Prostate gland (tissue), 2 donors: Measurements from ENCODE around the gene MTSS2. TPM values are rescaled to one million over a fixed set of nuclear protein-coding genes. Genes with fewer than 3 reads are reported as not detected.
"Not testable (repeated sequence)": the region's sequence is repeated elsewhere in the genome, so short reads cannot be mapped to it uniquely, and the experiment has no call there.

Source experiments
- DNase-seq: peaks from one replicate; pipeline ENCODE4 v3.0.0-alpha.2; 2019; ENCODE audit warnings: low spot score
- H3K27ac ChIP-seq, 2 donors: fragments of 200-600 bp; sonication (generic); 2 replicates each; pipeline ENCODE4 v1.5.1; 2017 to 2019
- H3K27me3 ChIP-seq: fragments of 200-600 bp; sonication (generic); replicated peaks from 2 replicates; pipeline ENCODE4 v1.5.1; 2019; ENCODE audit not compliant: insufficient read depth
- H3K36me3 ChIP-seq, 2 donors: fragments of 200-600 bp; sonication (generic); 1 replicate in 1 of 2; 2 replicates in 1 of 2; pipeline versions ENCODE4 v1.5.1 to v1.8.1; 2017 to 2019
- H3K4me1 ChIP-seq: fragments of 200-600 bp; sonication (generic); replicated peaks from 2 replicates; pipeline ENCODE4 v1.5.1; 2019
- H3K4me3 ChIP-seq, 2 donors: fragments of 200-600 bp; sonication (generic); 2 replicates each; pipeline ENCODE4 v1.5.1; 2017 to 2019
- H3K9me3 ChIP-seq: fragments of 200-600 bp; sonication (generic); 2 replicates; pipeline ENCODE4 v1.5.1; 2017
- POLR2A ChIP-seq: fragments of 450-650 bp; IDR thresholded peaks from one replicate; pipeline ENCODE4 v1.6.1; 2016; ENCODE audit warnings: antibody characterized with exemption, mild to moderate bottlenecking
- POLR2AphosphoS5 ChIP-seq: sonication (generic); formaldehyde crosslinking; IDR thresholded peaks from one replicate; pipeline ENCODE4 v1.6.1; 2017; ENCODE audit warnings: antibody characterized with exemption
- WGBS: methylation state at CpG from one replicate; pipeline ENCODE4 v1.1.5; 2018; 5-methylcytosine and 5-hydroxymethylcytosine counted together
- intact Hi-C: fragments of 100-400 bp; cut with DNase I; formaldehyde crosslinking; loops from one replicate; pipeline ENCODE4 v1.14.2; 2022
- total RNA-seq, 2 donors: library from RNA; depleted of rRNA; stranded (reverse); fragments of >200 nt; gene quantifications; one replicate each; pipeline ENCODE4 v1.1.0, GENCODE V29; 2016
- TF ChIP-seq, protein P1 (sequence below), 4 experiments: fragments of 200-600 bp in 2 of 4; fragments of 450-650 bp in 2 of 4; sonication (generic) in 2 of 4; IDR thresholded peaks; 1 replicate in 3 of 4; 2 replicates in 1 of 4; pipeline ENCODE4 v1.5.1; 2016 to 2019; ENCODE audit warnings: antibody characterized with exemption in 4 of 4, mild to moderate bottlenecking in 2 of 4, moderate library complexity in 2 of 4

The MTSS2 gene
- total RNA-seq, 2 donors from 2014 or later = 42.4 to 92.4 TPM

DNA sequence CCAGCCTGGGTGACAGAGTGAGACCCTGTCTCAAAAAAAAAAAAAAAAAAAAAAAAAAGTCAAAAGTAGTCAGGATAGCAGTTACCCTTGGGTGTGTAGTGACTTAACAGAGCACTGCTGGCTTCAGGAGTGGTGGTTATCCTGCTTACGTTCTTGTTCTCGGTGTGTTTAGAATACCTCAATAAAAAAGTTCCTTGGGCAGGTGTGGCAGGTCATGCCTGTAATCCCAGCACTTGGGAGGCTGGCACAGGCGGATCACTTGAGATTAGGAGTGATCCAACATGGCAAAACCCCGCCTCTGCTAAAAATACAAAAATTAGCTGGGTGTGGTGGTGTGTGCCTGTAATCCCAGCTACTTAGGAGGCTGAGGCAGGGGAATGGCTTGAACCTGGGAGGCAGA lies 14.9 kb downstream of the MTSS2 start:
- H3K4me1 ChIP-seq, DNase-seq, H3K4me3 ChIP-seq, H3K27me3 ChIP-seq, intact Hi-C loops, H3K27ac ChIP-seq, H3K9me3 ChIP-seq: not testable (repeated sequence)
- TF ChIP-seq POLR2AphosphoS5 = peak; percentile 34
- WGBS = 64% methylated on average over 4 of the region's 4 CpGs
- peaks cover under 1 to 16% of the 10 kb centered on the region in 2 donors for H3K36me3 ChIP-seq

DNA sequence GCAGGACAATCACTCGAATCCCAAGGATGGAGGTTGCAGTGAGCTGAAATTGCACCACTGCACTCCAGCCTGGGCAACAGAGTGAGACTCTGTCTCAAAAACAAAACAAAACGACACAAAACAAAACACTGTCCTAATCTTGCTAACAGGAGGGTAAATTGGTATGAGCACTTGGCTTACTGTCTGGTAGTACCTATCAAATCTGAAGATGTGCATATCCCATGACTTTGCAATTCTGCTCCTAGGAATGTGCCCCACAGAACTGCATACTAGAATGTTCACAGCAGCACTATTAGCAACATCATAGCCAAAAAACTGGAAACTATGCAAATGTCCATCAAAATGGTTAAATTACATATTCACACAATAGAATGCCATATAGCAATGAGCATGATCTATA lies 15.7 kb downstream of the MTSS2 start:
- Histone ChIP-seq H3K4me1 (no peaks in the 10 kb centered on the region), H3K27ac (no peak overlapping the region), H3K27me3 (no peaks in the 10 kb centered on the region), H3K9me3 (no peaks in the 10 kb centered on the region), H3K4me3 (no peak overlapping the region), H3K36me3 (peaks cover 8 to 21% of the 10 kb centered on the region in 2 donors)
- no peak for DNase-seq
- TF ChIP-seq POLR2AphosphoS5 = no peak
- 93% methylated on average over 2 of the region's 2 CpGs for WGBS
- intact Hi-C loops = no loop called here

DNA sequence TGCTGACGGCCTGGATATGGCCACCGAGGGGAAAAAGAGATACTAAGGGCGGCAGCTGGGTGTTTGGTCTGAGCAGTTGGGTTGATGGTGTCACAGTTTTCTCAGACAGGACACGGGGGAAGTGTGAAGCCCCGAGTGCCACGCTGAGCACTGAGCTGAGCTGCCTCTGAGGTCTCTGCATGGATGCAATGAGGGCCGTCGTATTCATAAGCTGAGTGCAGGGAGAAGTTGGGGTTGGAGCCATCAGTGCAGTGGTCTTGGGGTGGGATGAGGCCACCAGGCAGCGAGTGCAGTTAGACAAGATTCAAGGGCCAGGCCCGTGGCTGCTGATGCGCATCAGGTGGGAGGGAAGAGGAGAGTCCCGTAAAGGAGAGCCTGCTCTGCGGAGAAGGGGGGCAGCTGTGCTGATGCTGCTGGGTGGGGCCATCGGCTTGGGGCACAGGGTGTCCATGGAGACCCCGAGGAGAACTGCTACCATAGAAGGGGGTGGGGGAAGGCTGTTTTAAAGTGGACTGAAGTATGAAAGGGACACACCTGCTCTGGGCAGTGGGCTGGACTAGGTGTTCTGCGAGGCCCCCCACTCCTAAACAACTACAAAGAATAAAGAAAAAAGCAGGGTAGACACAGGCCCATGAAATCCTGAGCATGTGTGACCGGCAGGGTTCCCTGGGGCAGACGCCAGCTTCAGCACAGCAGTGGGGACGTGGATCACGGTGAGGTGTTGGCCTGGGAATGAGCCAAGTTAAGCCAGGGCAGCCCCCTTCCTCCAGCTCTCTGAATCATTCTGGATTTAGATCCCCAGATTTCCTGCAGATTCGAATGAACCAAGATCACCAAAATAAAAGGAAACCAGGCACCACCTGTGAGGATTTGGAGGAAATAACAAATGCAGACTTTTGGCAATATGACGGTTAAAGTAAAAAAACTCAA lies 19.8 kb downstream of the MTSS2 start:
- TF ChIP-seq POLR2A (no peak), POLR2AphosphoS5 (no peak)
- TF ChIP-seq, protein P1, sequence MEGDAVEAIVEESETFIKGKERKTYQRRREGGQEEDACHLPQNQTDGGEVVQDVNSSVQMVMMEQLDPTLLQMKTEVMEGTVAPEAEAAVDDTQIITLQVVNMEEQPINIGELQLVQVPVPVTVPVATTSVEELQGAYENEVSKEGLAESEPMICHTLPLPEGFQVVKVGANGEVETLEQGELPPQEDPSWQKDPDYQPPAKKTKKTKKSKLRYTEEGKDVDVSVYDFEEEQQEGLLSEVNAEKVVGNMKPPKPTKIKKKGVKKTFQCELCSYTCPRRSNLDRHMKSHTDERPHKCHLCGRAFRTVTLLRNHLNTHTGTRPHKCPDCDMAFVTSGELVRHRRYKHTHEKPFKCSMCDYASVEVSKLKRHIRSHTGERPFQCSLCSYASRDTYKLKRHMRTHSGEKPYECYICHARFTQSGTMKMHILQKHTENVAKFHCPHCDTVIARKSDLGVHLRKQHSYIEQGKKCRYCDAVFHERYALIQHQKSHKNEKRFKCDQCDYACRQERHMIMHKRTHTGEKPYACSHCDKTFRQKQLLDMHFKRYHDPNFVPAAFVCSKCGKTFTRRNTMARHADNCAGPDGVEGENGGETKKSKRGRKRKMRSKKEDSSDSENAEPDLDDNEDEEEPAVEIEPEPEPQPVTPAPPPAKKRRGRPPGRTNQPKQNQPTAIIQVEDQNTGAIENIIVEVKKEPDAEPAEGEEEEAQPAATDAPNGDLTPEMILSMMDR (IDR thresholded peaks at IDR 0.05) = no peak
- no peaks in the 10 kb centered on the region for H3K27me3 ChIP-seq
- H3K27ac ChIP-seq = no peak overlapping the region
- no peak overlapping the region for H3K4me3 ChIP-seq
- peaks cover 25 to 27% of the 10 kb centered on the region in 2 donors for H3K36me3 ChIP-seq
- 84% methylated on average over 22 of the region's 22 CpGs for WGBS
- H3K9me3 ChIP-seq = no peaks in the 10 kb centered on the region
- no peak for DNase-seq
- H3K4me1 ChIP-seq = no peaks in the 10 kb centered on the region
- intact Hi-C loops = no loop called here

DNA sequence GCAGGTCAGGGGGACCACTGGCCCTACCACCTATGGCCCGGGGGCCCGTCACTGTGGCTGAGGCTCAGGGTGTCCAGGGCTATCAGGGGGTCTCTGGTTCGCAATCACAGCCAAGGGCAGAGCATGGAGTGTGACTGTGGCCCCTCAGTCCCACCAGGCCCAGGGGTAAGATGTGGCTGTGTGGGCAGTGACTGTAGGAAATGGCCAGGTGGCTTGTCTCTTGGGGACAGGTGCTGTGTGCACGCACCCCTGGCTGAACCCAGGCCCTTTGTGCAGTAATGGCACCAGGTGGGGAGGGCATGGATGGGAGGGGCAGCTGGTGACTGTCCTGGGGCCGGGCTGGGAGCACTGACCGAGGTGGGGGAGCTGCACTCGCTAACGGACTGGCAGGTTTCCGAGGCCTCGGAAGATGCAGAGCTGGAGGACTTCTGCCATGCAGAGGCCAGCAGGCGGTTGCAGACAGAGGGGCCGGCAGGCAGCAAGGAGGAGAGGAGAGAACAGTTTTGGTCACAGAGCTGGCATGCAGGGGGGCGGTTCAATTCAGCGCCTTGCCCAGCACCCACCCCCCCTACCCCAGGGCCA lies 20.6 kb downstream of the MTSS2 start:
- intact Hi-C loops = no loop called here
- H3K27me3 ChIP-seq = no peaks in the 10 kb centered on the region
- WGBS = 81% methylated on average over 12 of the region's 14 CpGs
- H3K4me3 ChIP-seq = no peak overlapping the region
- no peaks in the 10 kb centered on the region for H3K9me3 ChIP-seq
- DNase-seq = no peak
- peaks cover 25 to 27% of the 10 kb centered on the region in 2 donors for H3K36me3 ChIP-seq
- TF ChIP-seq POLR2AphosphoS5 (no peak), POLR2A (no peak)
- TF ChIP-seq, protein P1 (IDR thresholded peaks at IDR 0.05) = no peak
- H3K27ac ChIP-seq = no peak overlapping the region
- H3K4me1 ChIP-seq = no peaks in the 10 kb centered on the region

GRCh38 chr16:70664325-70665112 lies 21.3 kb downstream of the MTSS2 start:
- peaks cover 25 to 27% of the 10 kb centered on the region in 2 donors for H3K36me3 ChIP-seq
- H3K27ac ChIP-seq = no peak overlapping the region
- no peak overlapping the region for H3K4me3 ChIP-seq
- TF ChIP-seq POLR2A (no peak), POLR2AphosphoS5 (no peak)
- TF ChIP-seq, protein P1 (IDR thresholded peaks at IDR 0.05) = no peak
- no peaks in the 10 kb centered on the region for H3K4me1 ChIP-seq
- no peak for DNase-seq
- intact Hi-C loops = no loop called here
- 87% methylated on average over 18 of the region's 39 CpGs for WGBS
- no peaks in the 10 kb centered on the region for H3K9me3 ChIP-seq
- no peaks in the 10 kb centered on the region for H3K27me3 ChIP-seq
